ENCODE measurements around the gene MRTFB.
"Not testable (repeated sequence)": the region's sequence is repeated elsewhere in the genome, so short reads cannot be mapped to it uniquely, and the experiment has no call there.

Gene MRTFB

DNA sequence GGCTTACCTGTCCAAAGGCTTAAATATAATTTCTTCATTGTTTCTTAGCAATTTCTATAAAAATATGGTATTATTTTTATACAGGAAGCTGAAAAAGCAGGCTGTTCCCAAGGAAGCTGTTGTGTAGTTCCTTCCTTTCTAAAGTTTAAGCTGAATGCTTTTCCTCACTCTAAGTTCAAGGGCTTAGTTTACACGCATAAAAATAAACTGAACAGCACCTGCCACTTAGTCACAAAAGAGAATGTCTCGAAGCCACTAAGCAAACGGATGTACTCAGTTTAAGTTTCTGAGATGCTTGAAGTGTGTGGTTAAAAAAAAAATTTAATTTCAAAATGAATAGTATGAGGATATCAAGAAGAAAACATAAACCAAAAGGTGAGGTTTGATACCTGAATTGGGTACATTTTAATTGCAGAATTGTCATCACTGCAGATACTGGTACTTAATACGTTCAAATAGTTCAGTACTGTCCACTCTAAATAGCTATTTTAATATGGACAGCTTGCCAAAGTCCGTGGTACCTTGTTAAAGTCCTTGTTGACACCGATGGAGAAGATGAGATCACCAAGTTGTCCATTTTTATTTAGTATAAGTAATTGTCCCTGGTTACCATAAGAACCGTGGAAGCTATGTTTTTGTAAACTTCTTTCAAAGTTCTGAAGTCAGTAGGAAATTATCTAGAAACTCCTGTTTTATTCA lies 38.1 kb downstream of the MRTFB start:
- DNase-seq: no peak

DNA sequence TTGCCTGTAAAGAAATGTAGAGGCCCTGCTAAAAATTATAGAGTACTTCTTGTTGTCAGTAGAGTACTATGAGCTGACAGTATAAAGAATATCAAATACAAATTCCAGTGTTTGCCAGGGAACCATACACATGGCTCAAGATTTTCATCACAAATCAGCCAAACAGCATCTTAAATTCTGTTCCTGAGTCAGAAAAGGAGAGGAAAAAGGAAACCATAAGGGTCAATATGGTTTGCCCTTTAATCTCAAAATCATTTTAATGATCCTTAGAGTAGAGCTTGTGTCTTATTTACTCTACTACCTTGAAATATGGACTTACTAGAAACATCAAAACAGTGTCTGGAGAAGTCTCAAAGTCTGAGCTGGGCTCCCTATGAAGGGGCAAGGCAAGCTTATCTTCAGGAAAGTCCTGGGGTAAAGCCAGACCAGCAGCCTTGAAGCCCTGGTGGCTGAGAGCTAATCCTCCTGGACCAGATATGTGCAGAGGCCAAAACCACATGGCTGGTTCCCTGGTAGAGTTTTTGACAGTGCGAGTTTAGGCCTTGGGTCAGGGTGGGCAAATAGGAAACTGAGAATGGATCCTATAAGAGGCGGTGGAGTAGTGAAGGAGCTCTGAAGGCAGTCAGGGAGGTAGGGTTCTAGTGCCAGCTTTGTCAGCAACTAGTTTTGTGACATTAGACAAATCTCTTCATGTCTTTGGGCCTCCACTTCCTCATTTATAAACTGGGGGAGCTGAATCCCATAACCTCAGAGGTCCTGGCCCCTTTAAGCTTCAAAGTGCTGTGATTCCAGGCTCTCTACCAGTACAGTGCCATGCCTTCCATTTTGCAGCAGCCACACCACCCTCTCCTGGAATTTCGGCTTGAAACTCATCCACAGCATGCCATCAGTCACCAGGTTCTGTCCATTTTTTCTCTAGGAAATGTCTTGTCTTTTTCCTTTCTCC lies 38.9 kb downstream of the MRTFB start:
- no peak for DNase-seq

DNA sequence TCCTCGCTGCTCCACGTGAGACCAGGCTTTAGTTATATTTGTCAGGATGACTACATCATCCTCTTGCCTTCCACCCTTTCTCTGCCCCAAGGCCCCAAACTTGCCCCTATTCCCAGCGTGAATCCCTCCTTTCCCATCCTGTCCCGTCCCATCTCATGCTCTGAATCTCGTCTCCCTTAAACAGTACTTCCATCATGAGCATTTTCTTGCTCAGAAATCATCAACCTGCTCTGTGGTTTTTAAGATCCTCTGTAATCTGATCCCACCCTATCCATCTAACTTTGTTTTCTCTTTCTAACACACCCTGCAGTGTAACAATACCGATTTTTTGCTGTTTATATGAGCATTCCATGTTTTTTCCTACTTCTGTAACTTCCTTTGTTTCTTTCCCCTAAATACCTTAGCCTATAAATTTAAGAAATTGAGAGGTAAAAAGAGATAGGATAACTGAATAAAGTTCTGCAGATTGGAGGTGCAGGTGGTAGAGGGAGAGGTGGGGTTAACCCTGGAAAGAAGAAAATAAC lies 39.7 kb downstream of the MRTFB start:
- DNase-seq: no peak

DNA sequence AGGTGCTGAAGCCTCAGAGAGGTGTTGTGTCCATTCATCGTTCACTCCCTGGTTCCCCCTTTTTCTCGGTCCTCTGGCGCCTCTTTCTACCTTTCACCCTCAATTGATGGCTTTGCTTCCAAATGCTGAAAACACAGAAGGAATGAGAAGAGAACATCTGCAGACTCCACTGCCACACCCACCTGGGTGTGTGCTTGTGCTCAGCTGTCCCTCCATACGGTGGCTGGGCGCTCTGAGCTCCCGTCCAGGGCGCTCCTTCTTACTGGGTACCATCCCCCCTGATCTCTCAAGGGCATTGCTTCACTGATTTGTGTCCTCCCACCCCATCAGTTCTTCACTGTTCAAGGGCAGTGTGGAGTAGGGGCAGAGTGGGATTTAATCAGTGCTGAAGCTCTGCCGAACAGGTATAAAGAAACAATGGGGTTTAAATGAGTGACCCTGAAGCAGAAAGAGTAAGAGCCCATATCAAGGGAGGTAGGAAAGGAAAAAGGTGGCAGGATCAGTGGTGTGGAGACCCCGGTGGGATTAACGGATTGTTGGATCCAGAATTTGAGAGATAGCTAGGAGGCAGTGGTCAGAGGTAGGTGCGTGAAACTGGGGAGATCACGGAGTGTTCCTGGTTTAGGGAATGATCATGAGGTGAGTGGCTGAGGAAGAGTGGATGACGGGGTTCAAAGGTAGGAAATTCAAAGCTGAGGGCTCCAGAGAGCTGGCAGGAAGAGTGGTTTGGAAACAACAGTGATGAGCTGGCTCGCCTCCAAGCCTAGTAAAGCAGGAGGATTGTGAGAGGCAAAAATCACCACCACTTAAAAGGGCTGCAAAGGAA lies 40.8 kb downstream of the MRTFB start:
- no peak for DNase-seq

DNA sequence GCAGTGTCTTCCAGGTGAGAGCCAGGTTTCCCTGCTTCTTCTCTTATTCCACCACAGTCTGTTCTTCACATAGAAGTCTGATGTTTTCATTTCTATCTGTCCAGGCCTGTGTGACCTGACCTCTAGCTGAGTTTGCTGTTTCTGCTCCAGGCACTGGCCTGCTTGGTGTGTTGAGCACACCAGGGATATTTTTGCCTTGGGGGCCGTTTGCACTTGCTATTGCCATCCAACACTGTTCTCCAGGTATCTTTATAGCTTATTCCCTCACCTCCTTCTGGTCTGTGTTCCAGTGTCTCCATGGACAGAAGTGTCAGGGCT lies 41.4 kb downstream of the MRTFB start:
- DNase-seq: no peak

DNA sequence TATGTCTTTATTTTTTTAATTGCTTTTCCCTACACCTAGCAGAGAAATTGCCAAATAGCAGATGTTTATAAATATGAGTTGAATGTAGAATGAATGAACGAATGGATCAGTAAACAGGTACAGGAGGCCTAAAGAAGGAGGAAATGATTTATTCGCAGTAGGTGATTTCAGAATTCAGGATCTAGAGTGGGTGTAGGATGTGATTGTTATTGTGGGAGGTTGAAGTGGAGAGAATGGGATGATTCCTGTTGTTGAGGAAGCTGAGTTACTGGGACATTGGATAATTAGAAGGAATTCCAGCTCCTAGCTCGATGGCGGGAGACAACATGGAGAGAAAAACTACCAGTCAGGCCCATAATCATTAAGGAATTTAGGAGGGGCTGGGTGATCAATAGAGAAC lies 42.2 kb downstream of the MRTFB start:
- DNase-seq: no peak

DNA sequence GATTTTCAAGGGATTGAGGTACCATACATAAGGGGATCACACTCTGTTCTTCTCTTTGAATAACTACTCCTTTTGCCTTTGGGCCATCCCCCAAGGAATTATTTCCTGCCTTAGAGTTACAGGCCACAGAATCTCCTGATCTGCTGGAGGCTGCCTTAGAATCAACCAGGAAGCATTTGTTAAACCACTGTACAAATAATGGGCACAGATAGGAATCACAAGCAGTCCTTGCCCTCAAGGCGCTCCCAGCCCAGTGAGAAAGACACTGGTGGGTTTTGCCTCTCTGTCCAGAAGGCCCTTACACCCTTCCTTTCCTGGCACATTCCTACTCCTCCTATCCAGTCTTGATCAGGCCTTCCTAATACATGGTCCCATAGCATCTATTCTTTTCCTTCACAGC lies 45.9 kb downstream of the MRTFB start:
- DNase-seq: no peak

DNA sequence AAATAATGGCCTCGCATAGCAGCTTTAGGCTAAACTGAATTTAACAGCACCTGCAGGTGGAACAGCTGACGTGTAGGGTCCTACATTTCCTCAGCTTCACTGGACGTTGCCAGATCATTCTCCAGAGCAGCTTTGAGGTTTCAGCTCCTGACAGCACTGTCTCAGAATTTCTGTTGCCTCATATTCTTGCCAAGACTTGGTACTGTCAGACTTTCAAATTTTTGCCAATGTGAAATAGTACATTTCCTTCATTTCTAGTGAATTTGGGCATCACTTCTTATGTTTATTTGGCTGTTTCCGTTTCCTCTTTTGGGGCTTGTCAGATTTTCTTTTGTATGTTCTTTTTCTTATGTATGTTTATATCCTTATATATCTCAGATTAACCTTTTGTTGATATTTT lies 48.7 kb downstream of the MRTFB start:
- no peak for DNase-seq

DNA sequence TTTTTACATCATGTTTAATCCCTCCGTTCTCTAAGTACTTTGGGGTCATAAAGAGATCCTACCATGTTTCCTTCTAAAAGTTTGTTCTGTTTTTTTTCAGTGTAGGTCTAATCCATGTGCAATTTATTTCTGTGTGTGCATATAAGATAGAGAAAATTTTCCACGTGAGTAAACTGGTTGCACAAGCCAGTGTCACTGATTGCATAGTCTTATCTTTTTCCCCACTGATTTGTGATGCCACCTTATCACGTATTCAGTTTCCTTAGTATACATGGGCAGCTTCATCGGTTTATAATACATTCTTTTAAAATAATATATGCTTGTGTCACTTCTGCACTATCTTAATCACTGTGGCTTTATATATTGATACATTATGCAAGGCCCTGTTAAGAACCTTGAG lies 49.2 kb downstream of the MRTFB start:
- no peak for DNase-seq

DNA sequence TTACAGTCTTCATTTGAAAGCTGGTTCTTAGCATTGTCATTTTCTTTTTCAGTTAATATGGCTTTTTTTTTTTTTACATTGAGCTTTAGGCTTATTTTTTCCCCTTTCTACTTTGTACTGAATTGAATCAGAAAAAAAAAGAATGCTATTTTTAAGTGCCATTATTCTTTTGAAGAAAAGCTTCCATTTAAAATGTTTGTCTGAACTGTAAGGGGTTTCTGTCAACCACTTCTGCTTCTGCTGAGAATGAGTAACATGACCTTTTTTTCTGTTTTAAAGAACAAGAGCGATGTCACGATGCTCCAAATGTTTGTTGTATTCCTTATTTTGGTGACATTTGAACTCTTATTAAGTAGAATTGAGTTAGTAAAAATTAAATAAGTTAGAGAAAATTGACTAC lies 50.0 kb downstream of the MRTFB start:
- no peak for DNase-seq

DNA sequence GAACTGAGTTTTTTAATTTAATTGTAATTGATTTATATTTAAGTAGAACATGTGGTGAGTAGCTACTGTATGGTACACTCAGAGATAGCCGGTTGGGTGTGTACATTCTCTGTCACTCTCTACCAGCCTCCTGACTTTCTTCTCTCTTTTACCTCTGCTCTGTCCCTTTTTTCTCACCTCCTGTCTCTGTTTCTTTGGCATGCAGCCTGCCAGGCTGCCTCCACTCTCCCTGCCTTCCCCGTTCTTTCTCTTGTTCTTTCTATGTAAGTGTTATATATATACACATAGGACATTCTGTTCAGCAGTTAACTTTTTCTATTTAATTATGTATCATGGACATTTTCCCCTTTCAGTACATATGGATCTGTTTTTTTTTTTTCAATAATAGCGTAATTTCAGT lies 50.8 kb downstream of the MRTFB start:
- no peak for DNase-seq

DNA sequence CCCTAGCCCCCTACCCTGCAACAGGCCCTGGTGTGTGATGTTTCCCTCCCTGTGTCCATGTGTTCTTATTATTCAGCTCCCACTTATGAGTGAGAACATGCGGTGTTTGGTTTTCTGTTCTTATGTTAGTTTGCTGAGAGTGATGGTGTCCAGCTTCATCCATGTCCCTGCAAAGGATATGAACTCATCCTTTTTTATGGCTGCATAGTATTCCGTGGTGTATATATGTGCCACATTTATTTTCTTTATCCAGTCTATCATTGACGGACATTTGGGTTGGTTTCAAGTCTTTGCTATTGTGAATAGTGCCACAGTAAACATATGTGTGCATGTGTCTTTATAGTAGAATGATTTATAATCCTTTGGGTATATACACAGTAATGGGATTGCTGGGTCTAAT lies 51.3 kb downstream of the MRTFB start:
- not testable (repeated sequence) for DNase-seq

DNA sequence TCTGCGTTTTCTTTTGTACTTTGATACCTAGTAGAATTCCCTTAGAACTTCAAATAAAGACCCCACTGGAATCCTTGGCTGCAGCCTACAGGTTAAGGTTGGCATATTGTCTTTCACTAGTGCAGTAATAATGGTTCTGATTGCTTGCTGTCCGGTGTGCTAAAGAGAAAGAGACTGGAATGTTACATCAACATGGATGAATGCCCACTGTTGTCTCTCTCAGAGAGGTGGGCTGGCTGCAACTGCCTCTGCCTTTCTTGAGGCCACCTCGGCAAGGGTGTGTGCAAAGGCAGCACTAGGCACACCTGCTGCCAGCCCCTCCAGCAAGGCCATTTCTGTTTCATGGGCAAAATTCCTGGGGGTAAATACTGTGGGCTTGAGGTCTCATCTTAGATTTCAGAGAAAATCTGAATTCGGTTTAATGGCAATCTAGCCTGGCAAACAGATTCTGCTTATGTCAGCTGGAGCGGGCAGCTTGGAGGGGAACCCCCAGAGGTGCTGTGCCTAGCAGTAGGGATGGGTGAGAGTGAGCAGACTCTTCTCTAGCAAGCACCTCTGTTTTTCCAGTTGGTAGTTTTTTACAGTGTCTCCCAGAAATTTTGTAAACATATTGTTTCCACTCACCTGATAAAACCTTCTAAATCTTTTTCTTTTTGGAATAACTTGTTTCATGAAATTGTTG lies 54.0 kb downstream of the MRTFB start:
- DNase-seq: no peak

DNA sequence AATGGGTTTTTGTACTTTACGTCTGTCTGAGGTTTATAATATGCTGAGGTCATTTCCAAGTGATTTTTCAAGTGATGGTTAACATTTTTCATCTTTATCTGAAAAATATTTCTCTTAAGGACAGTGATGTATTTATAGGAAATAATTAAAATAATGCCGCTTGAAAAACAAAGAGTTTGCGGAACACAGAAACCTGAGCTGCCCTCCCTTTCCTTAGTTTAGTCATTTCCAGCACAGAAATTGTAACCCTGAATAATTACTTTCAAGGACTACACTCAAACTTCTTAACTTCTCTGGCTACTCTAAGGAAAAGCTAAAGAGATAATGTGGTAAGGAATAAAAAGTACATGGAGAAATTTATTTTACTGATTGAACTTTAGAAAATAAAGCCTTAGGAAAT lies 54.6 kb downstream of the MRTFB start:
- no peak for DNase-seq

DNA sequence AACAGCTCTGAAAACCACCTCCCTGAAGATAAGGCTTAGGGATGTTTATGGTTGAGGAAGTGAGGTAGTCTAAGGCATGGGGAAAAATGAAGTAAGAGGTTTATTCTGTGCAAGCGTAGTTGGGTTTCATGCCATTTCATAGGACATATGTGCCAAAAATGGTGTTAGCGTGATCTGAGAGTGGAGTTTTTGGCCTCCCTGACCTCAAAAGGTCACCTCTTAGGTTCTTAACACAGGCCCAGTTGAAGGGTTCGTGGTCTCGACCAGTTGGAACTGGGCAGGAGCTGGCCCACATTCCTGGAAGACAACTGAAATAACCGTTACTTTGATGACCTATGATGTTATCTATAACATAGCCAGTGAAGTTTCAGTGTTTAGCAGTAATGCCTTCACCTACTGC lies 57.0 kb downstream of the MRTFB start:
- no peak for DNase-seq

DNA sequence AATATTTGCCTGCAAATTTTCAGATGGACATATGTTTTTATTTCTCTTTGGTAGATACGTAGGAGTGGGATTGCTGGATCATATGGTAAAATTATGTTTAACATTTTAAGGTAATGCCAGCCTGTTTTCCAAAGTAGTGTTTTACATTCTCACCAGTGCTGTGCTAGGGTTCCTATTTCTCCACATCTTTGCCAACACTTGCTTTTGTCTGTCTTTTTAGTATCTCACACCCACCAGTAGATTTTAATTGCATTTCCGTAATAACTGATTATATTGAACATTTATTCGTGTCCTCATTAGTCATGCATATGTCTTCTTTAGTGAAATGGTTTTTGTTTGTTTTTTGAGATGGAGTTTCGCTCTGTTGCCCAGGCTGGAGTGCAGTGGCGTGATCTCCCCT lies 58.4 kb downstream of the MRTFB start:
- DNase-seq: no peak

DNA sequence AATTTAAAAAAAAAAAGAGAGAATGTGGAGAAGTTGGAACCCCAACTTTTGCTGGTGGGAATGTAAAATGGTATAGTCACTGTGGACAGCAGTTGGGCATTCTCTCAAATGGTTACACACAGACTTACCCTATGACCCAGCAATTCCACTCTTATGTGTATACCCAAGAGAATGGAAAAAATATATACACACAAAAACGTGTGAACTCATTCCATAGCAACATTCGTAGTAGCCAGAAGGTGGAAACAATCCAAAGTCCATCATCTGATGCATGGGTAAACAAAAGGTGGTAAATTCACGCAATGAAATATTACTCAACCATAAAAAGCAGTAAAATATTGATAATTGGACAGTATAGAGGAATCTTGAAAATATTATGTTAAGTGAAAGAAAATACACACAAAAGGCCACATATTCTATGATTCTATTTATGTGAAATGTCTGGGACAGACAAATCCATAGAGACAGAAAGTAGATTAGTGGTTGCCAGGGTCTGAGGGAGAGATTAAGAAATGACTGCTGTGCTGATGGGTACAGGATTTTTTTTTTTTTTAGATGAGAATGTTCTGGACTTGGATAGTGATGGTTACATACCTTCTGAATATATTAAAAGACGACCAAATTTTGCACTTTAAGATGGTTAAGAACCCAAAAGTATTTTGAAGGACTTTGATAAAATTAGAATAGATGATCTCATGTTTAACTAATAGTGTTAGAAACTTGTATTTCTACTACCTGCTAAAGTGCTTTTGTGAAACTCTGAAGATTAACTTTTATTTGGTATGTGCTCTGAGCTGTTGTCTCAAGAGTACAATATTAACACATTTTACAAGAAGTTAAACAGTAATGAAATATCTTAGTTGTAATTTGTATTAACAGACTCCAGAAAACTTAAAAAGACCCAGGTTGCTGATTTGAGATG lies 60.9 kb downstream of the MRTFB start:
- no peak for DNase-seq

DNA sequence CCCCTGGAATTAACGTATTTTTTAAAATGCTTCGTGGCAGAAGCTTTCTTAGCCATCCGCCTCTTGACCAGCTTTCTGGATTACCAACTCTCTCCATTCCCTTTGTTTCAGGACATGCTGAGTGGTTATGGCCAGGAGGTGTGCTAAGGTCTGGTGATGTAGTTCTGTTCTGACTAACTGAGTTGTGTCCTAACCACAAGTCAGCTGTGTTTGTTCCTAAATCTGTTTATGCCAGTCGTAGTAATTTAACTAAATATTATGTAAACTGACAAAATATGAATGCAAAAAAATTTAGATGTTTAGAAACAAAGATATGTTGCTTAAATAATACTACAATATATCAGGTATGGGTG lies 61.6 kb downstream of the MRTFB start:
- DNase-seq: no peak

DNA sequence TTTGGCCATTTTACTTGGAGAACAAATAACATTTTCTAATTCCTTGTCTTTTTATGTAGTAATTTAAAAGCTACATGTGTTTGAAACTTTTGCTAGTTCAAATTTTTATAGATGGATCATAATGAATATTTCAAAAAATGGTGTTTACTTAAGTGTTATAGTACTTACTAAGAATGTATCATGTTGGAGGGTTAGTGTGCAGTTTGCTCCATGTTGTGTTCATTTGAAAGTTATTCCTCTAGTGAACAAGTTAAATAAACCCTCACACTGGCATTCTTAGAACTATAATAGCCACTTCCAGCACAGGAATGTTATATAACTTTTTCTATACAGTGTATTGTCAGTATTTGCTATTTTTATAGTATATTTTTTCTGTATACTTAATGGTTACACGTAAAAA lies 62.8 kb downstream of the MRTFB start:
- DNase-seq: no peak

DNA sequence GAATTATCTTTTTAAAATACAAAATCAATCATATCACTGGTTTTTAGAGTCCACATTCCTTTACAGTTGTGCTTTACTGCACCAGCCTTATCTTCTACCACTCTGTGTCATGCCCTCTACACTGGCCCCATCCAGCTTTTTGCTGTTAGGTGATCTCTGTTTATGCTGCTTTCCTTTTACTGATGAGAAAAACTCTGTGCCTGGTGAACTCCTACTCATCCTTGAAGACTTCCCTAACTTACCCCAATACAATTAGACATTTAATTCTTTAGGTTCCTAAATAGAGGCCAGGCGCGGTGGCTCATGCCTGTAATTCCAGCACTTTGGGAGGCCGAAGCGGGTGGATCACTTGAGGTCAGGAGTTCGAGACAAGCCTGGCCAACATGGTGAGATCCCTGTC lies 64.6 kb downstream of the MRTFB start:
- no peak for DNase-seq

DNA sequence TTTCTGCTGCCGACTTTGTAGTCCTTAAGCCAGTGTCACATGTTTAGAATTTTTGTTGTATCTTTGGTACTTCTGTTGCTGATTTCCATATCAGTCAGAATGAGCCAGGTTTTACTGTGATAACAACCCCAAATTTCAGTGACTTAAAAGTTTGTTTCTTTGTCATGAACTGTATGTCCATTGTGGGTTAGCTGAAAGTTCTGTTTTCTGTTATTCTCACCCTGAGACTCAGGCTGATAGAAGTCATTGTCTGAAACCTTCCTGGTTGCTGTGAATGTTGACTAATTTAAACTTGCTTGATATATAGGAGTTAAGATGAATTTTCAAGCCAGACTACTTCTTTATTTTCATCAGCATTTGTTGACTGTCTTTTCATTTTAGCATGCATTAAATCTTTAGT lies 68.8 kb downstream of the MRTFB start:
- no peak for DNase-seq

DNA sequence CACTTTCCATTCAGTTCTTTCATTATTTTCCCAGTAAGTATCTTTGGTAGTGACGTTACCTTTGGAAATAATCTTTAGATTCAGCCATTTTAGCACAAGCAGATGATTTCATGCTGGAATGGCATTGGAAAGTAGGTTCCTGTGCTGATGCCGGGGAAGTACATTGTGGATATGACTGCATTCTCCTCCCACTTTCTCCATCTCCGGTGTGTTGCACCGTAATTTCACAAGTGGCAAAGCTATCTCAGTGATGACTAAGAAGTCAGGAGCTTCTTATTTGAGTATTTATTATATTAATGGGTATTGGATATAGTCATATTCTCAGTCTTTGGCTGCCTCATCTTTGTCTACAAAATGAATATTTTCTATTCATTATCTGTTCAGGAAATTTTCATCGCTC lies 69.8 kb downstream of the MRTFB start:
- no peak for DNase-seq

Measured in activated CD4-positive, alpha-beta T cell treated with anti-CD3 and anti-CD28 coated beads, Interleukin-2, amount 50 U/mL, for 48 hours (primary cell).